Calu3 (cell line): ENCODE results near the gene MYO10. TPM values are rescaled to one million over a fixed set of nuclear protein-coding genes. Genes with fewer than 3 reads are reported as not detected.

Experiments
- BruUV-seq: library from RNA; stranded (reverse); fragments of 400-500 nt; replicated peaks from 2 replicates; lab custom pipeline; 2021; lab: Mats Ljungman, UMichigan
- CTCF ChIA-PET: fragments of 300-600 bp; sonication (Branson Sonifier 250); formaldehyde crosslinking; loops from one replicate; lab custom pipeline; 2022; ENCODE audit warnings: antibody characterized with exemption; lab: Charles Lee
- DNase-seq: peaks from one replicate; pipeline ENCODE4 v3.0.0; 2022
- H3K27ac Mint-ChIP-seq: one replicate; pipeline ENCODE4 v1.8.0; 2022; ENCODE audit warnings: mixed read lengths; ENCODE audit not compliant: unreplicated experiment
- H3K27me3 Mint-ChIP-seq: one replicate; pipeline ENCODE4 v1.8.0; 2022; ENCODE audit warnings: mixed read lengths; ENCODE audit not compliant: unreplicated experiment
- H3K36me3 Mint-ChIP-seq: one replicate; pipeline ENCODE4 v1.8.0; 2022; ENCODE audit warnings: mild to moderate bottlenecking, moderate library complexity, mixed read lengths; ENCODE audit not compliant: insufficient read depth, unreplicated experiment
- H3K4me1 Mint-ChIP-seq: one replicate; pipeline ENCODE4 v1.8.0; 2022; ENCODE audit warnings: mild to moderate bottlenecking, low read depth, mixed read lengths; ENCODE audit not compliant: unreplicated experiment
- H3K4me3 Mint-ChIP-seq: one replicate; pipeline ENCODE4 v1.8.0; 2022; ENCODE audit warnings: mild to moderate bottlenecking, low read depth, moderate library complexity, mixed read lengths; ENCODE audit not compliant: unreplicated experiment
- H3K9me3 Mint-ChIP-seq: one replicate; pipeline ENCODE4 v1.8.0; 2022; ENCODE audit warnings: low read depth, mixed read lengths; ENCODE audit not compliant: unreplicated experiment
- CTCF ChIP-seq: fragments of 200-600 bp; IDR thresholded peaks from one replicate; pipeline ENCODE4 v1.8.0; 2022; ENCODE audit warnings: antibody characterized with exemption; ENCODE audit not compliant: unreplicated experiment
- intact Hi-C: fragments of 100-400 bp; cut with micrococcal nuclease; formaldehyde crosslinking; loops from one replicate; pipeline ENCODE4 v1.10.0; 2022; ENCODE audit not compliant: unreplicated experiment
- total RNA-seq: library from RNA; stranded (reverse); gene quantifications from 2 replicates; pipeline ENCODE4 v1.2.3, GENCODE V29; 2022

The MYO10 gene
- total RNA-seq, 1 experiment from 2014 or later = 101 TPM

- no peaks in the 10 kb centered on the region for H3K9me3 Mint-ChIP-seq
- H3K4me1 Mint-ChIP-seq = peaks cover 16% of the 10 kb centered on the region
- no TSS peak for BruUV-seq
- intact Hi-C loops = loop anchor here (5.0 kb wide), 1 partner anchor 33 kb away; no protein-coding TSS in a partner anchor
- no peak for DNase-seq
- no peak for TF ChIP-seq CTCF
- peaks cover 11% of the 10 kb centered on the region for H3K36me3 Mint-ChIP-seq
- no peak overlapping the region for H3K27ac Mint-ChIP-seq
- CTCF ChIA-PET = no interaction called here
- H3K27me3 Mint-ChIP-seq = no peaks in the 10 kb centered on the region
- H3K4me3 Mint-ChIP-seq = no peak overlapping the region
Observed at GRCh38 chr5:16849181-16849580, 86.9 kb downstream of the MYO10 start.

- Mint-ChIP-seq H3K27ac (no peak overlapping the region), H3K27me3 (no peaks in the 10 kb centered on the region), H3K36me3 (peaks cover 22% of the 10 kb centered on the region), H3K4me3 (no peak overlapping the region), H3K4me1 (peaks cover 18% of the 10 kb centered on the region), H3K9me3 (no peaks in the 10 kb centered on the region)
- CTCF ChIA-PET = no interaction called here
- no TSS peak for BruUV-seq
- intact Hi-C loops = loop anchor here (5.0 kb wide), 1 partner anchor 37 kb away; no protein-coding TSS in a partner anchor
- DNase-seq = no peak
- TF ChIP-seq CTCF = no peak
Observed at GRCh38 chr5:16844952-16845351, 91.1 kb downstream of the MYO10 start.

DNA sequence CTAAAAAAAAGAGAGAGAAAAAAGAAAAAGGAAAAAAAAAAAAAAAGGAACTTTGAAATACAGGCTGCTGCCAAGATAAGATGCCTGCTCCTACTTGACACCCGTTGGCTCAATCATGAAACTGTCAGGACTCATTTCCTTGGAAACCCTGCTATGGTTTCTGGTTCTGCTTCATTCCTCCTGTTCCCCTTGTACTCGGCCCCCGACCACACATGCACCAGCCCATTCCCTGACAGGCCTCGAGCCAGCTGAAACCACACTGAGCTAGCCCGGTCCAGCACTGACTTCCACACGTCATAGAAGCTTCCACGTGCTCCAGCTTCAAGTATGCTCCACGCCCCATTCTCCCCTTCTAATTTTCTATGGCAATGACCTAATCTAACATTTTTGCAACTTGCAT is 93.2 kb downstream of the MYO10 start:
- no peak for DNase-seq
- Mint-ChIP-seq H3K4me1 (peaks cover 18% of the 10 kb centered on the region), H3K4me3 (no peak overlapping the region), H3K36me3 (peaks cover 35% of the 10 kb centered on the region), H3K27ac (no peak overlapping the region), H3K9me3 (no peaks in the 10 kb centered on the region), H3K27me3 (no peaks in the 10 kb centered on the region)
- intact Hi-C loops = no loop called here
- no peak for TF ChIP-seq CTCF
- BruUV-seq = no TSS peak
- CTCF ChIA-PET = interaction anchor here (0.7 kb wide), 1 partner anchor 780 kb away, joined by 3 read pairs; no protein-coding TSS in a partner anchor

GRCh38 chr5:16841416-16841815 is 94.7 kb downstream of the MYO10 start:
- intact Hi-C loops = no loop called here
- no TSS peak for BruUV-seq
- Mint-ChIP-seq H3K27ac (no peak overlapping the region), H3K36me3 (peaks cover 38% of the 10 kb centered on the region), H3K9me3 (no peaks in the 10 kb centered on the region), H3K27me3 (no peaks in the 10 kb centered on the region), H3K4me3 (no peak overlapping the region), H3K4me1 (peaks cover 18% of the 10 kb centered on the region)
- TF ChIP-seq CTCF = no peak
- CTCF ChIA-PET = interaction anchor here (0.7 kb wide), 1 partner anchor 16 kb away, joined by 3 read pairs; no protein-coding TSS in a partner anchor
- no peak for DNase-seq
